GM21529 (cell line): Measurements from ENCODE around the gene PCBP2.
"Not testable (repeated sequence)": the region's sequence is repeated elsewhere in the genome, so short reads cannot be mapped to it uniquely, and the experiment has no call there.

Source experiments
- ATAC-seq: cut with Tn5 transposase; IDR thresholded peaks from one replicate; pipeline ENCODE4 v1.9.1; 2021; ENCODE audit not compliant: unreplicated experiment

The PCBP2 gene

DNA sequence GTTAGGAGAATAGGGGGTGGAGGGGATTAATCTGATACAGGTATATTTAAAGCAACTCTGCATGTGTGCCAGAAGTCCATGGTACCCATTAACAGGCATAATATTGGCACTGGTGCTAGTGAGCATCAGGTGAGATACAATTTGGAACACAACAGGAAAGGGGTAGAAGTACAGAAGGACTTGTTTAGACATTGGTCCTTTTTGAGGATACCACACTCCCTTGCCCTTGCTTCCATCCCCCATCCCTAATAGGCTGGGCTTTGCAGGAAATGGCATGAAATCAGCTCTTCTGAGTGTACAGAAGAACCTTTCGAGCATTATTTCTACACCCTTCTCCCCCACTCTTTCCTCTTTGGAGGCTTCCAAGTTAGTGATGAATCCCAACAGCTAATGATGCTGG, 16.4 kb downstream of the PCBP2 start:
- ATAC-seq, result no peak

DNA sequence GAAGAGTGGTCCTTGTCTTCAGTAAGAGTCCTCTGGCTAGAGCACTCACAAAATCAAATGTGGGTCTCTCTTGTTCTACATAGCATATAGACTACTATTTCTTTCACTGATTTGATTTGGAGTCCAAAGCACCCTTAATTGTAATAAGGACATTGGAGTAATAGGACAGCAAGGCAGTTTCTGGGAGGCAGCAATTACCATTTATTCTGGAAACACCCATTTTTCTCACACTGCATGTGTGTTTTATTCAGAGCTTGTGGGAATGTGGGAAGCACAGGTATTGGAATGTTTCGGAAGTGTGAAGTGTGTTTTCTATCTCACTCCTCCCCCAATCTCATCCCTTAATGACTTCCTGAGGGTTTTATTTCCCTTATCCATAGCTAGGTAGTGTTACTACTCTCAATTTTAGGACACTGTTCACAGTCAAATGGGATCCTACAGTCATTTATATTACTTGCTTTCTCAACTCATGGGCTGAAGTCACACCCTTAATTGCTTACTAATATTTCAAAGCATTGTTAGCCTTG, 20.2 kb downstream of the PCBP2 start:
- no peak for ATAC-seq

DNA sequence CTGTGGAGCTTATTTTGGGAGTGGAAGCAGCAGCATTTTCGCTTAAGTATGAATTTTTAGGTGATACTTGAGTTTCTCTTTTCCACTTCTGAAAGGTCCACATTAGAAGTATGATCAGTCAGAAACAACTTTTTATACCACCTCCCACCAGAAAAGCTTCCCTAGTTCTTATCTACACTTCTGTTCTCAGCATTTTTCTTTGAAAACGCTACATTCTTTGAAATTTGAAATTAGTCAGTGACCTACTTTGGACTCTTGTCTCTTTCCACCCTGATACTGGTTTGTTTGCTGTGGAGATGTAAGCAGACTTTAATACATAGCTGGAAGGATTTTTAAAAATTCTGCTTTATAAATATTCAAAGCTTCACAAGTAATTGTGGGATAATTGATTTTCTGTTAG, 22.2 kb downstream of the PCBP2 start:
- no peak for ATAC-seq

DNA sequence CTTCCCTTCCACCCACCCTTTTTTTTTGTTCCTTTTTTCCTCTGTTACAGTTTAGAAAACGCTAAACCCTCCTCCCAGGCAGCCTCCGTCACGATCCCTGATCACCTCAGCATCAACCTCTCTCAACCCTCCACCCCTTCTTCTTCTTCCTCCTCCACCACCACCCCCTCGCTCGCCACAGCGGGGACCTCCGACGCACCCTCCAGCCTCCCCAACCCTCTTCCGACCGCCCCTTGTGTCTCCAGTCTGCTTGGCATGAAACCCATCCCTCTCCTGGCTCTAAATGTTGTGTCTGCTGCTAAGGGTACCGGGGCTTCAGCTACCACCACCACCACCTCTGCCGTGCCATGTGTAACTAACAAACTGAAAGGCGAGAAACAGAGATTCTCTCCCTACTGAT, 22.9 kb downstream of the PCBP2 start:
- ATAC-seq, result no peak

DNA sequence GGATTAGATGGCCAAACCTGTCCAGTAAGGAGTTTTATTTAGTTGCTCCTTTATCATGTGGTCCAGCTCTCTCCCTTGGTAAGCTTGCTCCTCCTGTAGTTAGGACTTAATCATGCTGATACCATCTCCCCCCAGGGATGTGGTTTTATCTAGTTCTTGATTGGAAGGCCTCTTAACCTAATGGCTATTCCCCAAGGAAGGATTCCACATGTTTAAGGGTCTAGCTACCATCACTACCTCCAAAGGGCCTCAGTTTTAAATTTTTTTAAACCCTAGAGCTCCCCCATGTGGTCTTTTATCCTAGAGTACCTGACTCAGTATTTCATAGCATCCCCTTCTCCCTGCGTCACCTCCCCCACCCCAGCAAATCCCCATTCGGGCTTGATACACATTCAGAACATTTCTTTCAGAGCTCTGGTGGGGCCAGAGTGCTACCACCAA, 24.9 kb downstream of the PCBP2 start:
- no peak for ATAC-seq

DNA sequence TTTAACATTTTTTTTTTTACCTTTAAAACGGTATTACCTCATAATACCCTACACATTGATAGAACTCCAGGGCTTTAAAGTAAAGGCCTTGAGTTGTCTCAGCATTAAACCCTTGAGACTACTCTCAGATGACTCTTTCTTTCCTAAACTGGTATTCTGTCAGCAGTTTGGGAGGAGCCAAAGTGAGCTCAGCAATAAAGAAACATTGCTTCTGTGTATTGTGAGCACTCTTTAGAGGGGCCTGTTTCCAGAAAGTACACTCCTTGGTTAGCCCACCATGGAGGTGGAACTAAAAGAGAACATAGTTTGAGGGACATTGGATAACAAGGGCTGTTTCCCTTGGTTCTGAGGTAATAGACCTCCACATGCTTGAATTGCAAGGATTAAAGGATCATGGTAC, 27.0 kb downstream of the PCBP2 start:
- ATAC-seq, result no peak

DNA sequence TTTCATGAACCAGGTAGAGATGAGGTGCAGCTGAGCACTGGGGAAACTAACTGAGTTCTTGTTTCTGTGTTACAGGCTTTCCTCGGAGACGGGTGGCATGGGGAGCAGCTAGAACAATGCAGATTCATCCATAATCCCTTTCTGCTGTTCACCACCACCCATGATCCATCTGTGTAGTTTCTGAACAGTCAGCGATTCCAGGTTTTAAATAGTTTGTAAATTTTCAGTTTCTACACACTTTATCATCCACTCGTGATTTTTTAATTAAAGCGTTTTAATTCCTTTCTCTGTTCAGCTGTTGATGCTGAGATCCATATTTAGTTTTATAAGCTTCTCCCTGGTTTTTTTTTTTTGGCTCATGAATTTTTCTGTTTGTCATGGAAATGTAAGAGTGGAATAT, 27.4 kb downstream of the PCBP2 start:
- no peak for ATAC-seq

DNA sequence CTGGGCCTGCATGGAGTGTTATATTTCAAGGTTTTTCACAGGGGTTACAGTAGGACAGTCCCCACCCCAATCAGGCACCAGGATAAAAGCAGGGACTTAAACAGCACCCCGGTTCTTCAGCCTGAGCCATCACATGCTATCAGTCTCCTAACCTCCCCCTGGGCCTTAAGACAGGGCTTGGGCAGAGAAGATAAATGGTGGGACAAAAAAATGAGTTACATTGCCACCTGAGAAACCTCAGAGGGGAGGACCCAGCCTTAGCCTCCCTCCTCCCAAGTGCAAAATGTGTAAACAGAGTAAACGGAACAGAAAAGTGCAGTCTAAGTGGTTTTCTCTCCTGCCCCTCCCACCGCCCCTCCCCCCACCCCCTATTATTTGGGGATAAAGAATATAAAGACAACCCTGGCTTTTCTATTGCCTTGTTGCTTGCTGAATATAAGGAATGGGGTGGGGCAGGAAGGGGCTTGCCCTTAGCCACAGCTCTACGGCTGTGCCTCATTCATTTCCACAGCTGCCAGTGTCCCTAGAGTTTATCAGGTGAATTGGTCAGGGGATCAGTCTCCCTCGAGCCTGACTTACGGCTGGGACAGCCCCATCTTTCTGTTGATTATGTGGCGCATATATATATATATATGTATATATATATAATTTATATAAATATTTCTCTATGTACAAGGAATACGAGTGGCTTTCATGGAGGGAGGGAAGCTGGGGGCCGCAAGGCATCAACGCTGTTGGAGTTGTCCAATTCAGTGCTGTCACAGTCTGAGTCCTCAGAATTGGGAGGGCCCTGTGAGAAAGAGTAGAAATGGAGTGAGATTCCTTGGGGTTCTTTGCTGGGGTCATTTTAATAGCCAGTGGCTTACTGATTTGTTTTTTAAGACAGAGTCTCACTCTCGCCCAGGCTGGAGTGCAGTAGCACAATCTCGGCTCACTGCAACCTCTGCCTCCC, 28.9 kb downstream of the PCBP2 start:
- no peak for ATAC-seq

DNA sequence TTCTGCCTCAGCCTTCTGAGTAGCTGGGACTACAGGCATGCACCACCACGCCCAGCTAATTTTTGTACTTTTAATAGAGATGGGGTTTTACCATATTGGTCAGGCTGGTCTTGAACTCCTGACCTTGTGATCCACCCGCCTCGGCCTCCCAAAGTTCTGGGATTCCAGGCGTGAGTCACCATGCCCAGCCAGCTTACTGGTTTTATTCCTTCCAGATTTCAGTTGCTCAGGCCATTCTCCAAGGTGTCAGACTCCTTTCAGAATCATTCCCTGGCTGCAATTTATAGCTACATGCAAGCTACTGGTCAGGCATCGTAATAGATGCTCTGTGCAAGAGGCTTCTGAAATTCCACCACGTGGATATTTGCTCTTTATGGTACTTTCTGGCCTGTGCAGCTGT, 29.6 kb downstream of the PCBP2 start:
- not testable (repeated sequence) for ATAC-seq

DNA sequence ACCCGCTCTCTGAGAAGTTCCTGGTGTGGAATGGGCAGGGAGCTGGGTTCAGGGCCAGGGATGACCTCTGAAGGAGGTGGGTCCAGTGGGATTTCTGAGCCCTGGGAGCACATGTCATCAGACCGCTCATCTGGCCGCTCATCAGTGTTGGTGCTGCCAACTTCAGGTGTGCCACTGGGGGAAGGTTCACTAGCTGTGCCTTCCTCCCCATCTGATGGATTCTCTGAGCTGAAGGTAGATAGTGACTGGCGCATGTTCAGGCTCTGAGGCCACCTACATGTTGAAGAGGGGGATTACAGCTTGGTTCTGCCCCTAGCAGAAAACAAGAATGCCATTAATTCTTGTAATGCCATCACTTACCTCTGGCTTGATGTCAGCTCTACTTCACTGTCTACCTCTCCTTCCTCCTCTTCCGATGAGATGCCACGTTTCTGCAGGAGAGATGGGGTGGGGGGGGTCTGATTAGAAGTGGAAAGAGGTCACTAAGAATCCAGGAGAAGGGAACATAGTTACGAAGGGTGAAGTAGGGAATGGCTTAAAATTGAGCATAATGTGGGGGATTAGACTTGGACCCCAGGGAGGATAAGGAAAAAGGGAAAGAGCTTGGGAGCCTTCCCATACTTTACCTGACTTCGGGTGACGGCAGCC, 30.2 kb downstream of the PCBP2 start:
- no peak for ATAC-seq

DNA sequence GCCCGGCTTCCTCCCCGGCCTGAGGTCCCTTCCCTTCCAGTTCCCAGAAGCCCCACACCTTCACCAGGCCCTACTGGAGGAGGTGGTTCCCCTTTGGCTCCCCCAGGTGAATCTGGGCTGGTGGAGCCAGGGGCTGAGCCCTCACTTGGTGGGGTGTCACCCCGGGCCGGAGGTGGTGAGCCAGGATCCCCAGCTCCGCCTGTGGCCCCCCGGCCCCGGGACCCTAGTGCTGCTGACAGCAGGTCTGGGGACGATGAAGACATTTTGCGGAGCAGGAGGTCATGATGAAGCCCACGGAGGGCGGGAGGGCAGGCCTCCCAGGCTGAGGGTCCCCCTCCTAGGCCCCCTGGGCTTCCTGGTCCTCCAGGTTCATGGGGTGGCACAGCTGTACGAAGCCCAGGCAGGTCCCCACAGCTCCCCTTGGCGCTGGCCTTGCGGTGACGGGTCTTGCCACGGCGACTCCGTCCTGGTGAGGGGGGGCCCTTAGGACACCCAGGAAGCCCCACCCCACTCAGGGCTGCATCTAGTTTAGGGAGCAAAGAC, 30.8 kb downstream of the PCBP2 start:
- no peak for ATAC-seq

DNA sequence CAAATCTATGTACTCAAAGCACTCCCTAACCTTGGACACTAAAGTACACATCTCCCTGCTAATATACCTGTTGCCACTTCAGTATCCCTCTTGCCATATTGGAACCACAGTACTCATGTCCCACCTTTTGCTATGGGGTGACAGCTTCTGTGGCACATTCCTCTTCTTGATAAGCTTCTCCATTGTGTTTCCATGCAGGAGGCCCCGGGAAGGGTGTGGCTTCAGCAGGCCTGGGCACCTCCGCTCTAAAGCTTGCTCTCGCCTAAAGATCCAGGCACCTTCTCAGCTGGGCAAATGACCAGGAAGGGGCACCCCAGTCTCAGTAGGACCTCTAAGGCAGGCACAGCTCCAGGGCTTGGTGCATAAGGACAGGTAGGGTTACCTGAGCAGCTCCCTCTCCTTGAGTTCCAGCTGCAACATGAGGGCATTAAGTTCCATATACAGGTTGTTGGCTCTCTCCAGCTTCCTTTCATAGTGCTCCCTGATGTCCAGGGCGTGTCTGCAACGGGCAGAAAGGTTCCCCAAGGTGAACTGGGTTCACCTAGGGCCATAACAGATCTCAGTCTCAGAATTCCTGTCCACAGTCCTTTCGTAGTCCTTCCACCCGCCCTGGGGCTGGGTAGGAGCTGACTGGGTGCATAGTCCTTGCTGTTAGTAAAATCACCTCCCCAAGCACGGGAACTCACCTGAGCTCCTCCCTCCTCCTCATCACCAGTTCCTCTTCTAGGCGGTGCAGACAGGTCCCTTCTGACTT, 31.5 kb downstream of the PCBP2 start:
- ATAC-seq, result no peak

DNA sequence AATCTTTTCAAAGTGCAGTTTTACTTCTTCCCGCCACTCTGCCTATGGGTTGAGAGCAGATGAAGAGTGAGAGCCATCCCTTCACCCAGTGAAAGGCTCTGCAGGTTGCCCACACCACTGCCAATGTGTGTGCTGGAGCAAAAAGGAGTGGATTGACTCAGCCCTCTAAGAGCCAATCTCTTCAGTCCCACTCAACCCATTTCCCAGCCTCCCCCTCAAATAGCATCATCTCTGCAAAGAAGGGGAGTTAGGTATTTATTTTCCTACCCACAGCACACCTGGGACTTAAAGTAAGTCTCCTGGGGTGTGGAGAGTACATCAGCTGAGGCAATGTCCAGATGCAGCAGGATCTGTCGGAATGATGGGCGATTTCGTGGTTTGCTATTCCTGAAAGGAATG, 32.1 kb downstream of the PCBP2 start:
- ATAC-seq, result no peak

DNA sequence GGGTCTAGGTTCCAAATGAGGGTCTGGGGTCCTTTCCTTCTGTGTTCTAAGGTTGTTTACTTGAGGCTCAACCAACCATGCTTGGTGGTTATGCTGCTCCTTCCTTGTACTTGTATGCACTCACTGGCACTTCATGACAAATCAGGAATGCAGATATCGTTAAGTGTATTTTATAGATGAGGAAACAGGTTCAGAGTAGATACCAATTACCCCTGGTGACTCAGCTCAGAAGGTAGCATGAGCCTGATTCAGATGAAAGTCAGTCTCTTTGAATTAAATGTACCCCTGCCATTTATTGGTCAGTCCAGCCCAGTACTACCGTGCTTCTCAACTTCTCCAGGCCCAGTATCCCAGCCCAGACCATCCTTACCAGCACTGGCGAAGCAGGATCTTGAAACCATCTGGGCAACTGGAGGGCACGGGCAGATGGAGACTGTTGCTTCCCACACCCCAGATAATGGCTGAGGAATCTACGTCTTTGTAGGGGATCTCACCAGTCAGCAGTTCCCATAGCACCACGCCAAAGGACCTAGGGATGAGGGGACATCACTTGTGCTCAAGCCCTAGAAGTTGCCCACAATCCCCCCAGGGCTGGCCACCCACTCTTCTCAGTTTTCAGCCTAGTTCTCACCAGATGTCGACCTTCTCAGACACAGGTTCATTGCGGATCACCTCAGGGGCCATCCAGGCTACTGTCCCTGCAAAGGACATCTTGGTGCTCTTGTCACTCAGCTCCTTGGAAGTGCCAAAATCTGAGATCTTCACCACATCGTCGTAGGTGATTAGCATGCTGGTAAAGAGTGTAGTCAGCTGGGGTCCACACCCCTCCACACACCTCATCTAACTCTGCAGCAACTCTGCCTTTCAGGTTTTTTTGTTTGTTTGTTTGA, 33.0 kb downstream of the PCBP2 start:
- no peak for ATAC-seq

DNA sequence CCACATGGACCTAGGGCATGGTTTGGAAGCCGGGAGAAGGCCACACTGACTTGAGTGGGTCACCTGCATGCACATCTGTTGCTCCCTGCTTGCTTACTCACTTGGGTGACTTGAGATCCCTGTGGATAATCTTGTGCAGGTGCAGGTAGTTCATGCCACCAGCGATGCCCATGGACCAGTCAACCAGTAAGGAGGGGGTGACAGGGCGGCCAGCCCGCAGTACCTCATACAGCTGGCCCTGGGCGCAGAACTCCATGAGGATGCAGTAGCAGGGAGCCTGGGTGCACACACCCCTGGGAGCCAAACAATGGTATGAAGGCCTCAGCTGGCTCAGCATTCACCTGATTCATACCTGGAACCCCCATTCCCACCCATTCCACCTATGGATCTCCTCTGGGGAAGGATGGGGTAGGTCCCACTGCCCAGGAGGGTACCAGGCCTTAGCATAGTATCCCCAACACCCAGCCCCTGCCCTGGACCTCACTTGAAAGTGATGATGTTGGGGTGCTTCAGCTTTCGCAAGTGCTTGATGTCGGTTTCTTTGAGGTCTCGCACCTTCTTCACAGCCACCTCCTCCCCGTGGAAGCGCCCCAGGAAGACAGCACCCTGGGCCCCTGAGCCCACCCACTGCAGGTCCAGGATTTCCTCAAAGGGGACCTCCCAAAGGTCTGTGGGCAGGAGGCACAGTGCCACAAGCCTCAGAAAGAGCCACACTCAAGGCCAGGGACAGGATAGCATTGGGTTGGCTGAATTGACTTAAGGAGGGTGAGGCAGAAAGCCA, 34.2 kb downstream of the PCBP2 start:
- ATAC-seq, result no peak

DNA sequence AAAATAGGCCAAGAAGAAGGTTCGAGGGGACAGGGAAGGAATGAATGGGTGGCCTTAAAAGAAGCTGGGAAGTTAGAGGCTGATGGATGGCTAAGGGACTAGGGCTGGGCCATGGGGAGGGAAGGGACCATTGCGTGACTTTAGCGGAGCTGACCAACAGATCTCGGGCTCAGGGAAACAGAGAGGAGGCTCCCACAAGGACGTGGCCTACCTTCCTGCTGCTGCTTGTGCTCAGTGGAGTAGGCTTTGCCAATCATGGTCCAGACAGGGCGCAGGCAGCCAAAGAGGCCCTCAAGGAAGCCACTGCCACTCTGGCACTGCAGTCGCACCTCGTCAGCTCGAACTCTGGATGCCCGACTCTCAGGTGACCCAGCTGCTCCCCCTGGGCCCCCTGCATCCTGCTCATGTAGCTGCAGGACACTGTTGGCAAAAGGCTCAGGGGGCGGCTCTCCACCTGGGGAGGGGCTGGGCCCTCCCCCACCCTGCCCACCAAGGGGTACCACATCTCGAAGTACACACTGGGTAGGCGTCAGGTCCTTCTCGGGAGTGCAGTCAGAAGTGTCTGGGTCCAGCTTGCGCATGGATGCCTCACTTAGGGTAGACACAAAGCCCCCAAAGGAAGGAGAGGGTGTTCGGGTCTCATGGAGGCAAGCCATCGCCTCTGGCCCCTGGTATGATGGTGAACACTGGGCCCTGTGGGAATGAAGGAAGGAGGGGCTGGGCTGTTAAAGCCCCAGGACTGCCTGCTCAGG, 35.0 kb downstream of the PCBP2 start:
- ATAC-seq, result no peak

DNA sequence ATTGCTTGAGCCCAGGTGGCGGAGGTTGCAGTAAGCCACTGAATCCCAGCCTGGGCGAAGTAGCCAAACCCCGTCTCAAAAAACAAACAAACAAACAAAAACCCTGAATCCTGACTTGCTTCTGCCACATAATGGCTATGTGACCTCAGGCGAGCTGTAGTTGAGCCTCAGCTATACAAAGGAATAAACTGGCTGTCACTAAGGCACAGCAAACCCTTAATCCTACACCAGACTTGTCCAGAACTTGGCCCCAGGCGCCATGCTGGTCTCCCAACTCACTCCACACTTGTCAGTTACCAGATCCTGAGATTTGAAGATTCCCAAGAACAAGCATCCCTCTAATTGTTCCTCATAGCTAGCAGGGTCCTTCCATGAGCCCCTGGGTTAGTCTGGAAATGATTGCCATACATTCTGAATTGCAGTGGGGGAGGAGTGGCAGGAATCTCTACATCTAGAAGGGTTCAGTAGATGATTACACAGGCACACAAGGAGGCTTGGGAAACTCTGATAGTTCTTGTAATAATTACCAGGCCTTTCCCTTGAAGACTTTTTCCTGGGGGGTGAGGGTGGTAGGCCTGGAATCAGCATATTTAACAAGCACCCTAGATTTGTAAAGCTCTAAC, 37.5 kb downstream of the PCBP2 start:
- ATAC-seq, result no peak

DNA sequence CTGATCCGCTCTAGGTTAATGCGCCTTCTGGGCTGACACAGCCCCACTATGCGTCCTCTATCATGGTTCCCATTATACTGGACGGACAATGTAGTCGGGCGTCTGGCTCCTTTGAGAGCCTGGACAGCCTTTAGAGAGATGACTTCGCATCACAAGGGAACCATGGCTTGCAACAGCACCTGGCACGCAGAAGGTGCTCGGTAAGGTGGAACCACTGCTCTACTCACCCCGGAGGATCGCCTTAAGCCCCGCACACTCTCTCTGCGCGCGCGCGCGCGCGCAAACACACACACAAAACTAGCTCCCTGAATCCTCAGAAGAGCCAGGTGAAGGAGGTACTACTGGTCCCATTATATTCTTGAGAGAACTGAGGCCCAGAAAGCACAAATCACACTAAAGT, 40.3 kb downstream of the PCBP2 start:
- no peak for ATAC-seq
